Raji (cell line): Measurements from ENCODE around the gene ARL17A.
"Not testable (repeated sequence)": the region's sequence is repeated elsewhere in the genome, so short reads cannot be mapped to it uniquely, and the experiment has no call there.

Experiments used
- POLR2A ChIP-seq: IDR thresholded peaks from 2 replicates; pipeline ENCODE4 v1.6.1; 2011; ENCODE audit warnings: low read depth, low read length, control low read depth; ENCODE audit not compliant: insufficient read depth

Gene ARL17A

DNA sequence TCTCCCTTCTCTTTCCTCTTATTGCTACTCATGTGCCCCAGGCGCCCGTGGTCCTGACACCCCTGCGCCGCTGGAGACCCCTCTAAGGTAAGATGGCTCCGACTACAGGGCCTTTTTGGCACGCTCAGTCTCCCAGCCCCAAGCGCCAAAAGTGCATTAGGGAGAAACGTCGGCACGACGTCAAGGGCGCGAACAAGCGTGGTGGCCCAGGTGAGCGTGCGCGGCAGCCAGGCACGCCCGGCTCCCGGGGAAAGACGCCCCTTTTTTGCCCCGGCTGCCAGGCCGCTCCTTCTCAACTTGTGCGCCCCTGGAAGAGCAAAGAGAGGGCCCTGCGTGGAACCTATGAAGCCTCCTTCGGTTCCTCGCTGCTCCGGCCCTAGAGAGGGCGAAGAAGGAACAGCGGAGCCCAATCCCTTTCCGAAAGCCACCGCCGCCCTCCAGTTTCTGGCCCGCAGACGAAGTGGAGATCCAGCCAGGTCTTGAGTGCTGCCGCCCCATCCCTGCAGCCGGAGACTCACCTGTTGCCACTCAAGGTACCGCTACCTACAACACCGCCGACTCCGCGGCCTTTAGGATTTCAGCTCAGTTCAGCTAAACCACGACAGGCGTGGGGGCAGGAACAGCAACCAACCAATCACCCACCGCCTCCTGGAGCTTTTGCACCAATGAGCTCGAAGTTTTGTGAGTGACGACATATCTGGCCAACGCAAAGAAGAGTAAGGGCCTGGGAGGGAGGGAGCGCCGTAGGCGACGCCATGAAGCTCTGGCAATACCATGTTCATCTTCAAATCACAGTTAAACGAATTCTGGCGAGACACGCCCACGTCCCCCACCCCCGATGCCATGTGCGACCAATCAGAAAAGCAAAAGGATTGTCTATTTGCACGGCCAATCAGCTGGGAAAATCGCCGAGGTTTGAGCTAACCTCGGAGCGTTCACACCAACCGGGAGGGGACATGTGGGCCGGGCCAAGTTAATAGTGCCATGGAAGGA is at the start of gene ARL17A:
Gene ARL17A, minus strand, starts transcription at position 609 of the 993 bp plus-strand sequence. CDS start 3,369 bp downstream, outside the sequence.
- TF ChIP-seq POLR2A, result not testable (repeated sequence)

DNA sequence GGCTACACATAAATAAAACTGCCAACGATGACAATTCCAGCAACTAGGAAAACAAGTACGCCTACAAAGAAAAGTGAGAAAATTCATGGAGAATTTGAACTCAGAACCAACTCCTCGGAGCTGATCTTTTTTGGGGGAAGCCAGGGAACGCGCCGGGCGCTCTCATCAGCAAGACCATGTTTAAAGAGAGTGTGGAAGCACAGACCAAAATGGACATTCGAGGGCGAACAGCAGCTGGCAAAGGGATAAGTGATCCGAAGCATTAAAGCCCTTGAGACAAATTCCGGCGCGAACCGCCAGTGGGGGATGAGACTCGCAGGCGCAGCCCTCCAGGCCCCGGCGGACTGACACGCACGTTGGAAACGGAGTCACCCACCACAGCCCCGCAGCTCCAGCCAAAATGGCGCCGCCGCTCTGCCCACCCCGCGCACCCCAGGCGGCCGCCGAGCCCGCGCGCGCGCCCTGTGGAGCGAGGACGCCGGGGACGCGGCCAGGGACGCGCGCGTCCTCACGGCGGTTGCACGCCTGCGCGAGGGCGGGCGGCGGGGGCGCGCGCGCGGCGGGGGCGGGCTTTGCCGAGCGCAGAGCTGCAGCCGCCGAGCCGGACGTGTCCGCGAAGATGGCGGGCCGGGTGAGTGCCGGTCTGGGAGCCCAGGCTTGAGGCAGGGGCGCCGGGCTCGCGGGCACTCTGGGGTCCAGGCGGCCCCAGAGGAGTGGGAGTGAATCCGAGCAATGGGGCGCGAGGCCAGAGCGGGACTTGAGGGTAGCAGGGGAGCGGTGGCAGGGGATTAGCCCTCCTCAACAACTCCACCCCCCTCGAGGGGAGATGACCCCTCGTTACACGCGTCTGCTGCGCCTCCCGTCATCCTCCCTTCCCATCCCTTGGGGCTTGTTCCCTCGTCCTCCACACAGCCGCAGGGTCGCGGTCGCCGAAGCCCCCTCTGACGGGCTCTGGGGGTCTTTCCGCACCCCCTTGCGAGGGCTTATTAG is 11.0 kb upstream of the ARL17A start, which contains the start of gene NSF:
Gene NSF, plus strand, starts transcription at position 513 of the 990 bp plus-strand sequence. Its CDS starts 107 bp downstream, at position 620.
- not testable (repeated sequence) for TF ChIP-seq POLR2A

DNA sequence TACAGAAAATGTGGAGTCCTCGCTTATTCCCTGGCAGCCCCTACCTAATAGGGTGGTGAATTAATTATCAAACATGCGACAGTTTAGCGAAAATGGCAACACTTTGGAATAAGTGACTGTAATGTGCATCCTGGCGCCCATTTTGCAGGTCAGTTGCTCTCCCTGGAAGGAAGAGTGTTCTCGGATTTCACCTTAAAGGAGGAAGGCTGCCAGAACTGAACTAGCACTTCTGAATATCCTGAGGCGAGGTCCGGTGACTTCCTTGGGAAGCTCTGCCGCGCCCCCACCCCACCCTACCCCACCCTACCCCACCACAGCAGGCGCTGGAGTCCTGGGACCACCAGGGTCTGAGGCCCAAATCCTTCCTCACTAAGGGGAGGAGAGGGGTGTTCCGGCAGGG is 67.3 kb downstream of the ARL17A start, which contains the start of gene LRRC37A2:
Gene LRRC37A2, plus strand, starts transcription at position 301 of the 400 bp plus-strand sequence. CDS start 245 bp downstream, outside the sequence.
- TF ChIP-seq POLR2A, result not testable (repeated sequence)
